Endometrial microvascular endothelial cells (primary cell): ENCODE measurements around the gene DCAF12. TPM values are rescaled to one million over a fixed set of nuclear protein-coding genes. Genes with fewer than 3 reads are reported as not detected.

ENCODE experiments used
- total RNA-seq: library from RNA; depleted of rRNA; stranded (reverse); fragments of >200 nt; gene quantifications from one replicate; pipeline ENCODE4 v1.2.3, GENCODE V29; 2015; ENCODE audit errors: inconsistent ontology term

DCAF12 gene
- total RNA-seq, 1 donor from 2014 or later = 29.9 TPM

Other genes starting within 250 kb of the DCAF12 start
- gene UBAP2, start 77.8 kb downstream of the DCAF12 start, total RNA-seq = 16.0 TPM
- 41.5 TPM for gene UBAP1, start 52.3 kb upstream of the DCAF12 start, total RNA-seq
- gene KIF24, start 202.6 kb upstream of the DCAF12 start, total RNA-seq = 3.7 TPM
- 57.6 TPM for gene NUDT2, start 202.9 kb upstream of the DCAF12 start, total RNA-seq